ENCODE measurements around the gene AVPR1B.

GRCh38 chr1:206125346-206125745, 8.2 kb upstream of the AVPR1B start:
- TF ChIP-seq CTCF (IDR thresholded peaks at IDR 0.05), result no peak
- TF ChIP-seq REST (IDR thresholded peaks at IDR 0.05; ENCODE audit: insufficient read depth in 1 of 2, low read depth in 2 of 2, low read length in 1 of 2), result no peak
- no peak for TF ChIP-seq SIN3A (IDR thresholded peaks at IDR 0.05; ENCODE audit: borderline replicate concordance, insufficient read depth, low read depth, low read length)
